SKM-1 treated with dmso at 0.1 percent for 144 hours (cell line): ENCODE results near the gene GMPS.
"Not testable (repeated sequence)": the region's sequence is repeated elsewhere in the genome, so short reads cannot be mapped to it uniquely, and the experiment has no call there.

Experiments used
- DNase-seq: peaks from one replicate; lab custom pipeline; 2025; ENCODE audit not compliant: unreplicated experiment; lab: John Stamatoyannopoulos, UW

The GMPS gene

GRCh38 chr3:155938409-155938808 is 68.0 kb downstream of the GMPS start:
- no peak for DNase-seq

DNA sequence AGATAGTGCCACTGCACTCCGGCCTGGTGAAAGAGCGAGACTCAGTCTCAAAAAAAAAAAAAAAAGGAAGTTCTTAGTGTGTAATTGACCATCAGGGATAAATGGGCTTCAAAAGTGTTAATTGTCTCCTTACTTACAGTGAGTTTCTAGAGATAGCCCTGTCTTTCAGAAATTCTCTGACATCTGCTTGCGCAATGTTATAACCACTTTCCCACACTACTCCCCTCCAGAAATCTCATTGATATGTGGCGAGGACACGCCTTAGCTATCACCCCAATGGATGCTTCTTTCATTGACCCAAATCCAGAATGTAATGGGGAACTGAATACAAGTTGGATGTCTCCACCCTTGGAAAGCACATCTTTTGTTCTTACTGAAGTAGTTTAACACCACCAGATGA is 70.9 kb downstream of the GMPS start:
- no peak for DNase-seq

DNA sequence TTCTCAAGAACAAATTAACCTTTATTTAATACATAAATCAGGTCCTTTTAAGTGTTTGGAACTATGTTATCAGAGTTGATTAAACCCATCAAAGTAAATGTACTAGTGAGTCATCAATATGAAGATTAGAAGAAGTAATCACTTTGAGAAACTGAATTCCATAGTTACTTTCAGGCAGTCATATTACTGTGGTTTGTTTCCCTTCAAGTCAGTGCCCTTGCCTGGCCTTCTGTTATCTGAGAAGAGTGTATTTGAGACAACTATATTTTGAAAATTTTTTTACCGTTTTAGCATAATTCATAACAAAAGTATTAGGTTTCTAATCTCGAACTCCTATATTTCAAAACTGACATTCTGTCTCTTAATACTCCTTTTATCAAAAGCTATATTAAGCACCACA is 73.6 kb downstream of the GMPS start:
- no peak for DNase-seq

- DNase-seq = no peak
Observed at GRCh38 chr3:155946178-155946577, 75.7 kb downstream of the GMPS start.

GRCh38 chr3:155948476-155948875 is 78.0 kb downstream of the GMPS start:
- DNase-seq = no peak

- no peak for DNase-seq
Observed at GRCh38 chr3:155949453-155950217, 79.2 kb downstream of the GMPS start.

GRCh38 chr3:155956508-155957411 is 86.3 kb downstream of the GMPS start:
- no peak for DNase-seq

GRCh38 chr3:155957412-155957880 is 87.0 kb downstream of the GMPS start:
- no peak for DNase-seq

- DNase-seq = no peak
Observed at GRCh38 chr3:155958676-155959075, 88.2 kb downstream of the GMPS start.

- no peak for DNase-seq
Observed at GRCh38 chr3:155960060-155960459, 89.6 kb downstream of the GMPS start.

- DNase-seq = not testable (repeated sequence)
Observed at GRCh38 chr3:155961044-155961443, 90.6 kb downstream of the GMPS start.

DNA sequence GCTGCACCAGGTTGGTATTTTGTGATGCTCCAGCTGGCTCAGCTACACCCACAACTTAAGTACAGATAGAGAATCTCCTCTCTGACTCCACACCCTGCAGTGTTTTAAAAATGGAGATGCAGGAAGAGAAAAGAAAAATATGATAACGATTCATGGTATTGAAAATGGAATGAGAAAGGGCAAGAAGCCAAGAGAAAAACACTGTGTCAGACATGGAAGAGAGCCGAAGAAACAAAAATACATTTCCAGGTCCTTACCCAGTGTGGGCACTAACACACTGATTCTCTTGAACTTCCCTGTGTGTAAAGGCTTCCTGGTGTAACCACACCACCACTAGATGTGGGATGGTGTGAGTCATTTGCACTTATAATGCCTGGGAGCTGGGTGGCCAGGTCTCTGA is 93.1 kb downstream of the GMPS start:
- DNase-seq = no peak

GRCh38 chr3:155970398-155970797 is 99.9 kb downstream of the GMPS start:
- no peak for DNase-seq

GRCh38 chr3:155972885-155973584 is 102.6 kb downstream of the GMPS start:
- DNase-seq = no peak

DNA sequence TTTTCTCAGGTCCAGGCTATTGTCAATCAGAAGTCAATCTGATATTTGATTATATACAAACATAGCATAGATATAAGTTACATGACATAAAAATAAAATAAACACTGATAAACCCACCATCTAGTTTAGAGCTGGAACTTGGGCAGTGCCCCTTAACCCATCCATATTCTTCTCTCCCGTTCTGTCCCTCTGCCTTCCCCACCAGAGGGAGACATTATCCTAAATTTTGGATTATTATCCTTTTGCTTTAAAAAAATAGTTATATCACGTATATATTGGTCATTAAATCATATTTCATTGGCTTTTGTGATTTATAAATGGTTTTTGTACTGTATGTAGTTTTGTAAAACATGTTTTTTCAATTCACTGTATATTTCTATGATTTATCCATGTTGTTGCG is 107.9 kb downstream of the GMPS start:
- DNase-seq = no peak

- DNase-seq = no peak
Observed at GRCh38 chr3:155979746-155980145, 109.3 kb downstream of the GMPS start.

DNA sequence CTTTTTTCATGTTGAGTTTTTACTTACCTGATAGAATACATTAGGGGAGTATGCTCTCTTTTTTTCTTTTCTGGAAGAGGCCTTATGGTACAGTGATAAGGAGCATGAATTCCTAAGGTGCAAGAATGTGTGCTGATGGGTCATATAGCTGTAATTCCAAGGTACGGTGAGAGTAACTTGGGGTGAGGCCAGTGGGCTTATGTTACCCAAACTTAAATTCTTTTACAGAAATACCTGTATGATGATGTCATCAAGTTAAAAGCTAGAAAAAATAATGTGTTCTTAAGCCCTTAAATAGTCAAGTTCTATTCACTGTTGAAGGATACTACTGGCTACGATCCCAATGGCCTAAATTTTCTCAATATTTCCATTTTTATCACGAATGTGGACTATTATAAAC is 111.2 kb downstream of the GMPS start:
- DNase-seq = no peak

DNA sequence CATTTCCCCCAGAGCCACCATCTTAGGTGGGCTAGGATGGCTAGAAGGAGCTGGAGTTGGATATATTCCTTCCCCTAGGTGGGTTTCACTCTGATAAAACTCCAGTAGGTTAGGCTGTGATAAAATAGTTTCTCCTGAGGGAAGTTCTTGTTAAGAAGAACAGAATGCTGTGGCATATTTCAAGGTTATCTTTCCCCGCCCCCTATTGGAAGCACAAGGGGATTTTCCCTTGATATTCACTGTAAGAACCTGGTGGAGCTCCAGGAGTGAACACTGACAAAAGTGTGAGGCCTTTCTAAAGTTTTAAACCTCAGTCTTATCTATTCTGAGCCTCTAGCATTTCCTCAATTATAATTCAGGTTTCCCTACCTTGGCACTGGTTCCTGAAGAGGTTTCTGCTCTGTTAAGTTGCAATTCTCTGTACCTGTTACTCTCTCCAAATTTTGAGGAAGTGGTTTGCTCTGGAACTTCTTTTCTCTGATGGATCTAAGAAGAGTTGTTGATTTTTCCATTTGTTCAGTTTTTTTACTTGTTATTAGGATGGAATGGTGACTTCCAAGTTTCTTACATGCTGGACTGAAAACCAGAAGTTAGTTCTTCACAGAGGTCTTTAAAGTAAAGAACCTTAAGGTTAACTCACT is 113.5 kb downstream of the GMPS start:
- DNase-seq = no peak

- no peak for DNase-seq
Observed at GRCh38 chr3:155984791-155985417, 114.5 kb downstream of the GMPS start.

DNA sequence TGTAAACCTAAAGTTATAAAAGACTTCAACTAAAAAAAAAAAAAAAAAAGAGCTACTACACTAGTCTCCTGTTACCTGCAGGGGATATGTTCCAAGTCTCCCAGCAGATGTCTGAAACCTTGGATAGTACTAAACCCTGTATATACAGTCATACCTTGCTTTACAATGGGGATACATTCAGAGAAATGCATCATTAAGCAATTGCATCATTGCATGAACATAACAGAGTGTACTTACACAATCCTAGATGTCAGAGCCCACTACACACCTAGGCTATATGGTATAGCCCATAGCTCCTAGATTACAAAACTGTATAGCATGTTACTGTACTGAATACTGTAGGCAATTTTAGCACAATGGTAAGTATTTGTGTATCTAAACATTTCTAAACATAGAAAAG is 119.1 kb downstream of the GMPS start:
- DNase-seq = no peak

DNA sequence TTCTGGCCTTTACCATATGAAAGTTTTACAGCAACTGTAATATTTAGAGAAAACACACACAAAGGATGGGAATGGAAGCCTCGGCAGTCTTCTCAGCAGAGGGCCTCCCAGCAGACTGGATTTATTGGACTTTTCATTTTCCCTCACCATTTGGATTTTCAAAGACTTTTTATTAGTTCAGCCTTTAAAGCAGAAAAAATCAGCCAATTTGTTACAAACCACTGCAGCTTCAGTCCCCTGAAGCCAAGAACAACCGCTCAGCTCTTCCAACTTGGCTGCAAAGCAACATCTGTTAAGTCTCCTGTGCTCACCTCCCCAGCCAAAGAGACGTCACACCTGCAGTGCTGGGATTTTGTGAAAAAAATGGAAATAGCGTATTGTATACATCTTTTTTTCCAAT is 120.8 kb downstream of the GMPS start:
- DNase-seq = no peak
